RWPE2 (cell line): ENCODE data around the gene LVRN.
A peak's percentile ranks its signal among the peaks of the same experiment; 100 is the strongest.

ENCODE experiments used
- ATAC-seq: fragments of 200-7000 bp; cut with Tn5 transposase; 3 replicates; pipeline ENCODE4 v1.9.1; 2021; ENCODE audit warnings: low read depth
- DNase-seq: peaks from one replicate; pipeline ENCODE4 v3.0.0-alpha.2; 2020; ENCODE audit warnings: low spot score
- H3K27ac ChIP-seq: fragments of 450-650 bp; 2 replicates; pipeline ENCODE4 v1.5.1; 2017; ENCODE audit warnings: mild to moderate bottlenecking; ENCODE audit not compliant: poor library complexity, severe bottlenecking
- H3K27me3 ChIP-seq: fragments of 250-450 bp; sonication (Bioruptor Pico); 2 replicates; pipeline ENCODE4 v1.5.1; 2021; ENCODE audit warnings: mild to moderate bottlenecking, moderate library complexity; ENCODE audit not compliant: insufficient read depth, poor library complexity, severe bottlenecking
- H3K36me3 ChIP-seq: fragments of 250-450 bp; sonication (Bioruptor Pico); 2 replicates; pipeline ENCODE4 v1.5.1; 2020; ENCODE audit warnings: low read depth, mild to moderate bottlenecking, moderate library complexity
- H3K4me1 ChIP-seq: fragments of 250-450 bp; sonication (Bioruptor Pico); 2 replicates; pipeline ENCODE4 v1.5.1; 2021; ENCODE audit warnings: mild to moderate bottlenecking, moderate library complexity; ENCODE audit not compliant: insufficient read depth, poor library complexity, severe bottlenecking
- H3K4me3 ChIP-seq: fragments of 250-450 bp; sonication (Bioruptor Pico); 2 replicates; pipeline ENCODE4 v1.5.1; 2021; ENCODE audit warnings: mild to moderate bottlenecking, moderate library complexity; ENCODE audit not compliant: severe bottlenecking
- H3K9me3 ChIP-seq: fragments of 250-450 bp; sonication (Bioruptor Pico); 2 replicates; pipeline ENCODE4 v1.5.1; 2021; ENCODE audit warnings: mild to moderate bottlenecking, moderate library complexity; ENCODE audit not compliant: severe bottlenecking
- CTCF ChIP-seq: fragments of 450-650 bp; IDR thresholded peaks from one replicate; pipeline ENCODE4 v1.5.1; 2017; ENCODE audit warnings: mild to moderate bottlenecking, moderate library complexity; ENCODE audit not compliant: poor library complexity, severe bottlenecking

The LVRN gene

GRCh38 chr5:116075191-116075831 is 113.0 kb downstream of the LVRN start:
- DNase-seq: no peak
- TF ChIP-seq CTCF: no peak
- Histone ChIP-seq H3K9me3 (no peaks in the 10 kb centered on the region), H3K27ac (no peak overlapping the region), H3K36me3 (no peaks in the 10 kb centered on the region), H3K27me3 (peaks cover 4% of the 10 kb centered on the region), H3K4me1 (no peaks in the 10 kb centered on the region), H3K4me3 (no peak overlapping the region)
- no peak for ATAC-seq

GRCh38 chr5:116076496-116076895 is 114.2 kb downstream of the LVRN start:
- H3K4me1 ChIP-seq: no peaks in the 10 kb centered on the region
- DNase-seq: no peak
- no peak overlapping the region for H3K27ac ChIP-seq
- no peaks in the 10 kb centered on the region for H3K36me3 ChIP-seq
- H3K4me3 ChIP-seq: no peak overlapping the region
- no peak for TF ChIP-seq CTCF
- 0 out of 3 replicates have a peak, but pooled peaks have one; percentile 17 for ATAC-seq
- H3K27me3 ChIP-seq: peaks cover 4% of the 10 kb centered on the region
- no peaks in the 10 kb centered on the region for H3K9me3 ChIP-seq
